RCC 7860 (cell line): ENCODE measurements around the gene STRIP1.
"Not testable (repeated sequence)": the region's sequence is repeated elsewhere in the genome, so short reads cannot be mapped to it uniquely, and the experiment has no call there.

Experiments
- DNase-seq: peaks from one replicate; pipeline ENCODE4 v3.0.0-alpha.2; 2015; ENCODE audit warnings: low spot score
- FAIRE-seq: peaks from 2 replicates; lab custom pipeline; 2012; peaks lifted over from hg19 to GRCh38; lab: Jason Lieb, UNC

The STRIP1 gene

DNA sequence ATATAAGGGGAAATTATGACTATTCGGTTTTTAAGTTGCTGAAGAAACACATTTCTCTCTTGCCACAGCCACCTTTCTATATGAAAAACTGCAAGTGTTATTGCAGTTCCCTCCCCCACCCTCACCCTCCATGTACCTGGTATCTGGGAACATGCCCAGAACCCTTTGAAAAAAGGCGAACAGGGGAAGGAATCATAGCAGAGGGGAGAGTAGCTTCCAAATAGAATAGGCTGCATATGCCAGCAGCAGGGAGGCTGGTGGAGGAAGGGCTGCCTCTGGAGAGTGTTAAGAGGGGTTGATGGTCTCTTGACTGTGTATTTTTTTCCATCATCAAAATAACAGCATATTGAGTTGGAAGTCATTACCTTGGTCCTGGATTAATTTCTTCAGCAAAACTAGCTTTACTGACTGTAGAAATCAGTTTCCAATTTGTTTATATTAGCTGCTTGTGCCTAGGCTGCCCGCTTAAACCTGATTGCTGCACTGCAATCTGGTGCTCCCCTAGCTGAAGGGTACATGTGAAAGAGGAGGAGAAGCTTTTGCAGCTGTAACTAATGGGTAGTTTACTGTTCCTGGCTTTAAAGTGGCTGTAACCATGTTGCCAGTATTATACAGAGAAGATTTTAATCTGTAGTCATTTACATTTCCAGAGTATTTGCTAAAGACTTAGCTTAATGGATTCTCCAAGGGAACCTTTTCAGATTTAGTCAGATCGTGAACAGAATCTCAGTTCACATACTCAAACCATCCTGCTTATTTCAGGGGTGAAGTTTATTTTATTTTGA is 27.2 kb upstream of the STRIP1 start:
- FAIRE-seq (no peak), DNase-seq (no peak)

DNA sequence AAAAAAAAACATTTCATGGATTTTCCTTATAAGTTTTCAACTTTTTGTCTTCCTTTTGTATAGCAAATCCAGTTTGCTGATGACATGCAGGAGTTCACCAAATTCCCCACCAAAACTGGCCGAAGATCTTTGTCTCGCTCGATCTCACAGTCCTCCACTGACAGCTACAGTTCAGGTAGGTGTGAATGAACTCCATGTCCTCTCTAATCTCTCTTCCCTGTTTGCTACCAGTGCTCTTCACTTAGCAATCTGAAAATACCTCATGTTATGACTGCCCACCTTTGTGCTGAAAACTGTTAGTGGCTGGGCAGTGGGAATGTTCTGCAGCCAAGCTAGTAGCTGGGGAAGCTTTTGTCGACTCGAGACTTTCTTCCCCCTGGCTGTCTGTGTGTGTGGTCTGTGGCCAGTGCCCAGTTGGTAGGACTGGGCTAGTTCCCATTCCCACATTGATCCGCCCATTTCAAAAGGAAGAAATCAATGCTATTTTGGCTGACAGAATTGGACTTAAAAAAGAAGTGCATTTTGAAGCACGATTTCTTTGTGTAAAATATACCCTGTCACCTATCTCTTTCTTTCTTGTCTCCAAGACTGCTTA is 25.4 kb upstream of the STRIP1 start:
- no peak for DNase-seq

DNA sequence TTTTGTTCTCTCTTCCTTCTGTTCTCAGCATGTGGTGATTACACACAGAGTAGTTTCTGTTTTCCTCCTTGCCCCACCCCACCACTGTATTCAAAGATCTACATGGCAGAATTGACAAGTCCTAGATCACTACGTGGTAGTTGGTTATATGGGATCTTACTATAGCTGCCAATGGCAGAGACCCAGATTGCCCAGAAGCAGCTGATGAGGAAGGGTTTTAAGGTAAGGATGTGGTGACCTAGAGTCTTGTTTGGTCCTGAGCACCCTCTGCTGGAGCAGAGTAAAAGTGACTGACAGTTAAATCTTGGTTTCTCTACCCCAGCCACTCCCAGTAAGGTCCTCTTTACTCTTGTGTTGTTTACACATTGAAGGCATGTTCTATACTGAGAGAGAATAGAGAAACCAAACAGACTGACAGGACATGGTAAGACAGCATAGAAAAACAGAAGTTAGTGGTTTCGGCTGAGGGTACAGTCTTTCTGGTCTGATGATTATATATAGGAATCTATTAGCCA is 22.8 kb upstream of the STRIP1 start:
- peak; percentile 59 for DNase-seq
- FAIRE-seq: peak; percentile 26

More for the DNA sequence above, 25.4 kb upstream of the STRIP1 start:
- no peak for FAIRE-seq

DNA sequence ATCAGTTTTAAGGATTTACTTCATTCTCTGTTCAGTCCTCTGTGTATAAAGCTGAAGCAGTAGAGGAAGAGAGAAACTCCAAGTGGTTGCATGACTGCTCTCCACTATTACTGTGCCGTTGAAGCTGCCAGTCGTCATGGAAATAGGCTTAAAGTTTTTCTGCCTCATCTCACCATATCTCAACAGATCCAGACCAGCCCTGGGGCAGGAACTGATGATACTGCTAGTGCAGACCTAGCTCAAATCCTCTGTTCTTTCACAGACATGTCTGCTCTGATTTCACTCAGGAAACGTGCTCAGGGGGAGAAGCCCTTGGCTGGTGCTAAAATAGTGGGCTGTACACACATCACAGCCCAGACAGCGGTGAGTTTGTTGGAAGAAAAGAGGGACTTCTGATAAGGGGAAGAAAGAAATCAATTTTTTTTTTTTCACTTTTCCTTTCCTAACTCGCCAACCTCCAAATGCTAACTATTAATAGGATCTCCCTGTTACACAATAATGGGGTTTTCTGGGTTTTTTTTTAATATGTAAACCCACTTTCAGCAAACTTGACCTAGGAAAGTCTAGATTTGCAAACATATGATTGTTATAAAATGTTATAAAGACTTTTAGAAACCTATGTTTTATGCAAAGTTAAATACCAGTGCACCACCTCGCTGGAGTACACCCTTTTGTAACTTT is 22.2 kb upstream of the STRIP1 start:
- FAIRE-seq (no peak), DNase-seq (no peak)

DNA sequence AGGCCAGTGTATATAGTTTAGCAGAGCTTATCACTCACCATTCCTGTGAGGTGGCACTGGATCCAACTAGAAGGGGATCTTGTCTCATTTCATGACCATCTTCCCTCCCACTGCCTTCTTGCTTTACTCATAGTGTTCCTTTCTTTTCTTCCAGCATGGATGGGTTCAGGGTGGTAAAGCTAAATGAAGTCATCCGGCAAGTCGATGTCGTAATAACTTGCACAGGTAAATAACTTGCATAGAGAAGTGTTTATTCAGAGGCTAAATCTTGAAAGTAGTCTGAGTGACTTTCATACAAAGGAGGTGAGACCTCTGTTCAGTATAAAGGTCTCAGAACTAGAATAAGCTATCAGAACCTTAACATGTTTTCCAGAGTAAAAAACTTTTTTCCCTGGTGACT is 16.6 kb upstream of the STRIP1 start:
- DNase-seq: no peak
- no peak for FAIRE-seq

DNA sequence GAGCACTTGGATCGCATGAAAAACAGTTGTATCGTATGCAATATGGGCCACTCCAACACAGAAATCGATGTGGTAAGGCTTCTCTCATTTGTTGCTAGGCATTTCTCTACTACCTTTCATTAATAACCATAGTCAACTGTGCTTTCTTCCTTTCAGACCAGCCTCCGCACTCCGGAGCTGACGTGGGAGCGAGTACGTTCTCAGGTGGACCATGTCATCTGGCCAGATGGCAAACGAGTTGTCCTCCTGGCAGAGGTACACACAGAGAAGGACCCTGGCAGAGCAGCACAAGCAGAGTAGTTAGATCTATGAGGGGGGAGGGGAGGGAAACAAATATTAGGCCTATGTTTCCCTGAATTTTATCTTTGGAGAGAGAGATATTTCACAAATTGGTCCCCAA is 16.0 kb upstream of the STRIP1 start:
- no peak for FAIRE-seq

DNA sequence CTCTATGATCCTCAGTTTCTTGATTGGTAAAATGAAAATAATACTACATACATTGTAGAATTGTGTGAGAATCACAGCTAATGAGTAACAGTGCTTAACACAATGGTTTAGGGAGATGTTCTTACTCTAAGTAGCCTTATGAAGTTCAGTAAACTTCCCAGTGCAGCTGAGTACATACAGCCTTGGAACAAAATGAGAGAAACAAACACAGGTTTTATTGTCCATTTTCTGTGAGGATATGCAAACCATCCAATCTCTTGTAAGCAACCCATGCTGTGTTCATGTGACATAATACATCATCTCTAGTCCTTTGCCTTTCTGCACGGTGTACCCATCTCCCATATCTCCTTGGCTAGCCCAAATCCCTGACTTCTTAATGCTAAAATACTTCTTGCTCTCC is 14.7 kb upstream of the STRIP1 start:
- FAIRE-seq (no peak), DNase-seq (no peak)

More for the DNA sequence above, 16.0 kb upstream of the STRIP1 start:
- no peak for DNase-seq

DNA sequence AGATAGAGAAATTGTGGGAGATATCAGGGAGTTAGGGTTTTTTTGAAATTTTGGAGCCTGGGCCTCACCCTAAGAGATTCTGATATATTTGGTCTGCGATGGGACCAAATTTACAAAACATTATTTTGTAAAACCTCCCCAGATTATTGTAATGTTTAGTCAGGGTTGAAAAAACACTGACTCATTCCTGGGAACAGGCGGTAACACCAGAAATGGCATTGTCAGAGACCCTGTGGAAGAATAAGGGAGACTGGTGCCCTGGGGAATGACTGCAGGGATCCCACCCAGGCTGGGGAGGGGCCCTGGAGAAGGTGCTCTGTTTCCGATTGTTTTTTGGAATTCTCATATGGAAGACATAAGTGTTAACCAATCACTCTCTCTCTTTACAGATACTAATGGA is 13.1 kb upstream of the STRIP1 start:
- DNase-seq (no peak), FAIRE-seq (no peak)

DNA sequence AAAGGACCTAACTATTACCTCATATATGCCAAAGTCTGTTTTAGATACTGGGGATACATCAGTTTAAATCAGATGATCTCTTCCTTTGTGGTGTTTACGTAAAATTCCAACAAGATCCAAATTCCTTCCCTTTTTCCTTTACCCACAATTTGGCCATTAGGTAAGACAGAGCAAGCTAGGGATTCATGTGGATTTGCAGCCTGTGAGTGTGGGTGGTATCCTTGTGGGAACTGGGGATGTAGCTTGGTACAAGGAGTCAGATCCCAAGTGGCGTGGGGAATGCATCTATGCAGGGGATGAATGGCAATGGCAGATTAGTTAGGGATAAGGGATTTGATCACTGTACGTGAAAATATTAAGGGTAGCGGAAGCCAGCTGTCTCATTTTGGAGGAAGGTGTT is 9.8 kb upstream of the STRIP1 start:
- FAIRE-seq (no peak), DNase-seq (no peak)

DNA sequence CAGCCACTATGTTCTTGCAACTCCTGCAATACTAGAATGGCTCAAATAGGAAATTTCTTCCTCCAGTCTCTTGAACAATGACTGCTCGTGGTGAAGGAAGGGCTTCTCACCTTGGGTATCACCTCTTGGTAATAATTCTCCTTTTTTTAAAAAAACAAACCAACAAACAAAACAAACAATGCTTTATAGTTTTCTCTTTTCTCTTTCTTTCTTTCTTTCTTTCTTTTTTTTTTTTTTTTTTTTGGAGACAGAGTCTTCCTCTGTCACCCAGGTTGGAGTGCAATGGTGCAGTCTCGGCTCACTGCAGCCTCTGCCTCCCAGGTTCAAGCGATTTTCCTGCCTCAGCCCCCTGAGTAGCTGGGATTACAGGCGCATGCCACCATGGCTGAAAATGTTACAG is 3.7 kb upstream of the STRIP1 start:
- FAIRE-seq, DNase-seq: not testable (repeated sequence)

DNA sequence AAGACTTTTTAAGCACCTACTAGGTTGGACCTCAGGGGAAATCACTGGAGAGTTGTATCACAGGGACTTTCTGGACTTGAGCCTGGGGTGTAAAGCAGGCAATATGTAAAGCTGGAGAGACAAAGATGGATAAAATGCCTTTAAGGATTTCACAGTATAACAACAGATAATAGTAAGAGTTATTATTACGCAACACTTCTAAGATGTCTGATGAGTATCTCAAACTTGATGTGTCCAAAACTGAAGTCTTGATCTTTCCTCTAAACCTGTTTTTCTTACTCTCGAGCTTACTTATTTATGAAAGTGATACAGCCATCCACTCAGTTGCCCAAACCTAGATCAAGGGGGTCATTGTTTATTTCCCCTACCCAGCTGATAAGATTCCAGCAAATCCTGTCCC is 2.1 kb upstream of the STRIP1 start:
- FAIRE-seq (no peak), DNase-seq (no peak)

DNA sequence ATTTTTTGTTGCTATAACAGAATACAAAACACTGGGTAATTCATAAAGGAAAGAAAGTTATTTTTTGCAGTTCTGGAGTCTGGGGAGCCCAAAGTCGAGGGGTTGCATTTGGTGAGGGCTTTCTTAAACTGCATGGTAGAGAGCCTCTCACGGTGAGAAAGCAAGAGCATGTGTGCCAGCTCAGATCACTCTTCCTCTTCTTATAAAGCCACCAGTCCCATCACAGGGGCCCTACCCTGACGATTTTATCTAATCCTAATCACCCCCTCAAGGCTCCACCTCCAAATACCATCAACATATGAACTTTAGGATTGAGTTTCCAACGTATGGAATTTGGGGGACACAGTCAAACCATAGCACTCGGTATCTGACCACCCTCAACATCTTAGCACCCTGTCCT is 1.0 kb upstream of the STRIP1 start:
- DNase-seq: no peak

DNA sequence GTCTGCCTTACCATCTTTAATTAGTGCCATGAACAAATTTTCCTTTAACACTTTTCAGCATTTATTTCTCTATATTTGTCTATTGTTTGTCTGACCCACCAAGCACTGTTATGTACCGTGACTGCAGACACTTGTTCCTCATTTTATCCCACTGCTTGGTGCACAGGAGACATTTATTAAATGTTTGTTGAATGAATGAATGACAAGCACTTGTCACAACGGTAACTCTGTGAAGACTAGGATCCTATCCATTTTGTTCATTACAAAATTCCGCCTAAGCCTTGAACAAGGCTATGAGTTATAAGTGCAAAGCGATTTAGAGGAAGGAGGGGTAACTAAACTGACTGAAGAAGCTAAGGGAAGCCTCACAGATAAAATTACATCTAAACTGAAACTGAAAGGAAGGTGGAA is 379 bp upstream of the STRIP1 start:
- DNase-seq (no peak), FAIRE-seq (no peak)

More for the DNA sequence above, 1.0 kb upstream of the STRIP1 start:
- no peak for FAIRE-seq

DNA sequence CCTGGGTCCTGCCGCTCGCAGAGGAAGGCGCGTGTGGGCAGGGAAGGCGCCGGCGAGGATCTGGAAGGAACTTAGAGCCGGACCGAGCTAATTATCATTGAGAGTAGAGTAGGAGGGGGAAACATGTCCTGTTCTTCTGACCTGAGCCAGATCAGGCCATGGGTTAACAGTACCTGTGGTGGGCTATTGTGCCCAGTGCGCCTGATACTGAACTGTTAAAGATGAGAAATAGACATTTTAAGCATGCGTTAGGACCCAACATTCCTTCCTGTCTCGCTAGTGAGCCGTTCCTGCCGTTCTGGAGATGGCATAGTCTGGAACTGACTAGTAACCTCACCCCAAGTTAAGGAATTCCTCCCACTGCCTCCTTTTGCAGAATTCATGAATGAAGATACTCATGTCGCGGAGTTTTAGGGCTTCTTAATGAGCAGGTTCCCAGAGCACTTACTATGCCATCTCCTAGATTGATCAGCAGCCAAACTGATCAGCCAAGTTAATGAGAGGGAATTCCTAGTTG is 870 bp downstream of the STRIP1 start:
- no peak for FAIRE-seq
- DNase-seq: no peak

DNA sequence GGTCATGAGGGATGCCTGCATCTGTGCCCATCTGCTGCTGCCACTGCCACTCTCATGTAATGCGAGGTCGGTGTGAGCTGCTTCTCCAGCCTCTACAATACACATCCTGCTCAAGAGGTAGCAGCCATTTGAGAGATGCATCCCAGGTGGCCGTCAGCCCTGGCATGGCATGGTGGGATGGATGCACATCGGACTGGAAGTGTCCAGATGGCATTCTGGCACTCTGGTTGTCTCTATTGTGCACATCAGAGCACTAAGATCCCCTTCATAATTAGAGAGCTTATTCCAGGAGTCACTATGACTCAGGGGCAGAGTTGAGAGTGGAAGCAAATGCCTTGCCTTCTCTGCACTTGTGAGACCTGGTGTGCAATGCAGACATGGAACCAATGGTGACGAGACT is 3.8 kb downstream of the STRIP1 start:
- FAIRE-seq: no peak

DNA sequence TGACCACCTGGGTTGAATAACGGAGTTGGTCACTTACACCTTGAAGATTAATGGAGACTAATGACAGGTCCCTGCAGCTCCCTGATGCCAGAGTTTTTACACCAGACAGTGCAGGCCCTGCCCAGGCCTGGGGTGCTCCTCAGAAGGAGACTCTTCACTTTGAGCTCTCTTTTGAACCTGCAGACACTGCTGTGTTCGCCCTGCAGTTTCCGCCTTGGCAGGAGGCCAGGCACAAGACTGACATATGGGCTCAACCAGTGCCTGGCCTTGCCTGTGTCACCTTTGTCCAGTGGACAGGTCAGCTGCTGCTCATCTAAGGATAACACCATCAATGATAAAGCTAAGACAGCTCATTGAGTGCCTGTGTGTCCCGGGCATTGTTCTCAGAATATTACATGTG is 5.2 kb downstream of the STRIP1 start:
- no peak for FAIRE-seq

More for the DNA sequence above, 3.8 kb downstream of the STRIP1 start:
- no peak for DNase-seq

DNA sequence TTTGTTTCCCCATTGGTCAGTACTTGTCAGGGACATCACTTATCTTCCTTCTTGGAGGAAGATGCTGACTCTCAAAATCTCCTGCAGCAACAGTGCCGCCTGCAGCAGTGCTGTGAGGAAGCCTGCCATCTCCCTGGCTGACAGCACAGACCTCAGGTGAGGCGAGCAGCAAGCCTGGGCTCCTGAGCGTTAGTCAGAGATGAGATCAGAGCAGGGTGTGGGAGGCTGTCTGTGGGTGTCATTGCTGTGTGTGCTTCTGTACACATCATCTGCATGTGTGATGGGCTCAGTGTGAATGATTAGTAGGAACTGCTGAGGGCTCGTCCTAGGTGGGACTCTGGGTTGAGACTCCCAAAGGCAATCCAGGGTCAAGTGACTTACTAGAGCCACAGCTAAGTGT is 6.1 kb downstream of the STRIP1 start:
- DNase-seq (no peak), FAIRE-seq (no peak)

More for the DNA sequence above, 5.2 kb downstream of the STRIP1 start:
- DNase-seq: no peak

DNA sequence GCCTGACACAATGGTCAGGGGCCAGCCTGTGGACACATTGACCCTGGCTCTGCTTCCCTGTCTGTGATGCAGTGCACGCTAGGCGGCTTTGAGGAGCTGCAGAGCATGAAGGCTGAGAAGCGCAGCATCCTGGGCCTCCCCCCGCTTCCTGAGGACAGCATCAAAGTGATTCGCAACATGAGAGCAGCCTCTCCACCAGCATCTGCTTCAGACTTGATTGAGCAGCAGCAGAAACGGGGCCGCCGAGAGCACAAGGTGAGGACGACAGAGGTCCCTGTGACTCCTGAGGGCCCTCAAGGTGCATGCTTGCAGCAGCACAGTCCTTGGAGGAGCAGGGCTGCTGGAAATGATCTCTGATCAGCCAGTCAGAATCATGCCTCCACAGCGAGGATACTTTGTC is 8.6 kb downstream of the STRIP1 start:
- no peak for DNase-seq
- no peak for FAIRE-seq

DNA sequence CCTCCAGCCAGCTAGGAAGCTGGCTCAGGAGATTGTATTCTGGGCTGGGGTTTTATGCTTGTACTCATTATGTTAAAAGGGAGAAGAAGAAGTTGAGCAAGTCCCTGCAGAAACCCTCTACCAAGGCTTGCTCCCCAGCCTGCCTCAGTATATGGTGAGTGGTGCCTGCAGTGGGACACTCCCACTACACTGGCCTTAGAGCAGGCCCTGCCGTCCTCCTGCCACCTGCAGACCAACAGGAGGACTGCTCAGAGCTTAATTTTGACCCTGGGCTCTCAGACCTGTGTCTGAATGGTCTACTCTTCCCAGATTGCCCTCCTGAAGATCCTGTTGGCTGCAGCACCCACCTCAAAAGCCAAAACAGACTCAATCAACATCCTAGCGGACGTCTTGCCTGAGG is 13.0 kb downstream of the STRIP1 start:
- FAIRE-seq: no peak

DNA sequence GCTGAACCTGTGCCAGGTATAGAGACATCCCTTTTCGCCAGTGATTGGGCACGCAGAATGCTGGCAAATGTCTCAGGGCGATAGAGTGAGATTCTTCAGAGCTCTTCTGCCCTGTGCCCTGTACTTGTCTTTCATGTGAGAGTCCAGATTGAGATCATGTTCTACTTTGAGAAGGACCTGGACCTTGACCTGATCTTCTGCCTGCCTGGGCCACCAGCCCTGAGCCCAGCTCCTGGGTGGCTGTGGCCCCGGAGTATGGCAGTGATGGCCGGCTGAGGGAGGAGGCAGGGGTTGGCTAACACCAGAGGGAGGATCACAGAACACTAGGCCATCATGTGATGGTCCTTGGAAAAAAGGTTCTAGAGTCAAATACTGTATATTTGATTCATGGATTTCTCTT is 13.8 kb downstream of the STRIP1 start:
- DNase-seq (no peak), FAIRE-seq (no peak)

More for the DNA sequence above, 13.0 kb downstream of the STRIP1 start:
- DNase-seq: no peak

DNA sequence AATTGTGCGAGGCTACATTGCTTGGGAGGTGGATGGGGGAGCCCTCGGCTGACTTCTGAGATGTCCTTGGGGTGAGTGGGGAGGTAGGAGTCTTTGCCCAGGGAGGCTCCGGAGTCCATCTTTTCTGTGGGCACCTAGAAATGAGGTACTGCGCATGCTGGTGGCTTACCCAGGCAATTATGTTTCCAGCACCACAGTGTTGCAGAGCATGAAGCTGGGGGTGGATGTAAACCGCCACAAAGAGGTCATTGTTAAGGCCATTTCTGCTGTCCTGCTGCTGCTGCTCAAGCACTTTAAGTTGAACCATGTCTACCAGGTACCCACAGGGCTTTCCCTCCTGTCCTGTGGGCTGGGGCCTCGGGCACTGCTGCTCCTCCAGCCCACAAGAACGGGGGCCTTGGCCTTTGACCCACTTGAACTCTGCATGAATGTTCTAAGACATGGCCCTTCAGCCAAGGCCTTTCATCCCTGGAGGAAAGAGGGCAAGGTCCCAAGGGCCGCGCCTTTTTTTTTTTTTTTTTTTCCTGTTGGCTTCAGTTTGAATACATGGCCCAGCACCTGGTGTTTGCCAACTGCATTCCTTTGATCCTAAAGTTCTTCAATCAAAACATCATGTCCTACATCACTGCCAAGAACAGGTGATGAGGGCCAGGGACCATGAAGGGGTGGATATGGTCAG is 14.6 kb downstream of the STRIP1 start:
- no peak for FAIRE-seq
- no peak for DNase-seq
